Right ventricle myocardium superior (tissue), 1 donor: ENCODE data around the gene GLUL. TPM values are rescaled to one million over a fixed set of nuclear protein-coding genes. Genes with fewer than 3 reads are reported as not detected.
"Not testable (repeated sequence)": the region's sequence is repeated elsewhere in the genome, so short reads cannot be mapped to it uniquely, and the experiment has no call there.

Experiments
- ATAC-seq: fragments of 200-7000 bp; cut with Tn5 transposase; one replicate; pipeline ENCODE4 v1.9.1; 2020; ENCODE audit warnings: mild to moderate bottlenecking; ENCODE audit not compliant: poor library complexity
- DNase-seq: peaks from one replicate; pipeline ENCODE4 v3.0.0-alpha.2; 2020
- intact Hi-C: fragments of 100-400 bp; cut with DNase I; formaldehyde crosslinking; loops from one replicate; pipeline ENCODE4 v1.11.2; 2022
- total RNA-seq: library from RNA; stranded (reverse); fragmentation: NEBNext Ultra II Directional; extraction: Animal tissue kit (Norgen Biotek cat#: 25700); gene quantifications from one replicate; pipeline ENCODE4 v1.2.1, GENCODE V29; 2021
- donor health status: DM: no; HTN: yes; CAD: no; lungs with severe emphysema.

The GLUL gene
- total RNA-seq, 1 donor from 2014 or later, result 384 TPM

GRCh38 chr1:182337736-182338571 lies 53.6 kb downstream of the GLUL start:
- ATAC-seq (peak; percentile 72), DNase-seq (peak; percentile 57)
- intact Hi-C loops, result no loop called here

- ATAC-seq (no peak), DNase-seq (no peak)
- intact Hi-C loops, result no loop called here
Measured at GRCh38 chr1:182335771-182336566, 55.6 kb downstream of the GLUL start.

GRCh38 chr1:182333071-182333571 lies 58.5 kb downstream of the GLUL start:
- intact Hi-C loops, result not testable (repeated sequence)

GRCh38 chr1:182332261-182333060 lies 59.1 kb downstream of the GLUL start:
- no peak for DNase-seq
- ATAC-seq, result no peak

More at GRCh38 chr1:182333071-182333571, 58.5 kb downstream of the GLUL start:
- DNase-seq, ATAC-seq: not testable (repeated sequence)

More at GRCh38 chr1:182332261-182333060, 59.1 kb downstream of the GLUL start:
- intact Hi-C loops, result no loop called here

Other genes with a start within 250 kb of the GLUL start
- gene TEDDM1, start 8.9 kb upstream of the GLUL start, total RNA-seq, result not detected
- not detected for gene RGSL1, start 58.4 kb upstream of the GLUL start, total RNA-seq
- 3.3 TPM for gene RNASEL, start 197.5 kb upstream of the GLUL start, total RNA-seq
- 1.0 TPM for gene RGS16, start 212.6 kb upstream of the GLUL start, total RNA-seq